Activated T-cell treated with anti-CD3 and anti-CD28 coated beads, Interleukin-2, amount 50 U/mL, for 4 hours (primary cell): Measurements from ENCODE around the gene SLCO2A1. TPM values are rescaled to one million over a fixed set of nuclear protein-coding genes. Genes with fewer than 3 reads are reported as not detected.

Experiments
- ATAC-seq, 2 donors: fragments of 200-7000 bp; cut with Tn5 transposase; one replicate each; pipeline ENCODE4 v1.10.0; 2021
- DNase-seq: peaks from one replicate; pipeline ENCODE4 v3.0.0-alpha.2; 2020
- H3K27me3 Mint-ChIP-seq: one replicate; pipeline ENCODE4 v1.8.0; 2021; ENCODE audit warnings: low read depth, mixed read lengths
- H3K36me3 Mint-ChIP-seq: one replicate; pipeline ENCODE4 v1.8.0; 2022; ENCODE audit warnings: mixed read lengths; ENCODE audit not compliant: insufficient read depth
- H3K4me1 Mint-ChIP-seq: one replicate; pipeline ENCODE4 v1.8.0; 2021; ENCODE audit warnings: low read depth, mixed read lengths
- H3K4me3 Mint-ChIP-seq: one replicate; pipeline ENCODE4 v1.8.0; 2021; ENCODE audit warnings: mild to moderate bottlenecking, moderate library complexity, mixed read lengths
- H3K9me3 Mint-ChIP-seq: one replicate; pipeline ENCODE4 v1.8.0; 2021; ENCODE audit warnings: mixed read lengths
- total RNA-seq, 3 donors: library from RNA; stranded (reverse); gene quantifications; one replicate each; pipeline ENCODE4 v1.2.1, GENCODE V29; 2021

The SLCO2A1 gene
- total RNA-seq, 3 donors from 2014 or later: 0.08 to 0.15 TPM; not detected in 1

- no peak overlapping the region for H3K4me3 Mint-ChIP-seq
- peaks cover 10% of the 10 kb centered on the region for H3K27me3 Mint-ChIP-seq
- DNase-seq: no peak
- no peaks in the 10 kb centered on the region for H3K9me3 Mint-ChIP-seq
- peaks cover 6% of the 10 kb centered on the region for H3K4me1 Mint-ChIP-seq
- ATAC-seq: no peak
- no peaks in the 10 kb centered on the region for H3K36me3 Mint-ChIP-seq
Measured at GRCh38 chr3:133943639-133944141, 86.0 kb downstream of the SLCO2A1 start.

- Mint-ChIP-seq H3K36me3 (no peaks in the 10 kb centered on the region), H3K4me1 (peaks cover 6% of the 10 kb centered on the region), H3K9me3 (no peaks in the 10 kb centered on the region), H3K4me3 (no peak overlapping the region), H3K27me3 (peaks cover 10% of the 10 kb centered on the region)
- ATAC-seq (no peak), DNase-seq (no peak)
Measured at GRCh38 chr3:133943031-133943535, 86.6 kb downstream of the SLCO2A1 start.

- DNase-seq: no peak
- Mint-ChIP-seq H3K4me3 (no peak overlapping the region), H3K9me3 (no peaks in the 10 kb centered on the region), H3K4me1 (peaks cover 6% of the 10 kb centered on the region), H3K36me3 (no peaks in the 10 kb centered on the region), H3K27me3 (peaks cover 10% of the 10 kb centered on the region)
- no peak for ATAC-seq
Measured at GRCh38 chr3:133941415-133941821, 88.3 kb downstream of the SLCO2A1 start.

GRCh38 chr3:133940536-133940935, 89.2 kb downstream of the SLCO2A1 start:
- Mint-ChIP-seq H3K4me1 (peaks cover 6% of the 10 kb centered on the region), H3K27me3 (peaks cover 10% of the 10 kb centered on the region), H3K36me3 (no peaks in the 10 kb centered on the region), H3K9me3 (no peaks in the 10 kb centered on the region), H3K4me3 (no peak overlapping the region)
- no peak for DNase-seq
- ATAC-seq: no peak

- DNase-seq: no peak
- peaks cover 6% of the 10 kb centered on the region for H3K4me1 Mint-ChIP-seq
- H3K27me3 Mint-ChIP-seq: peaks cover 8% of the 10 kb centered on the region
- H3K36me3 Mint-ChIP-seq: no peaks in the 10 kb centered on the region
- ATAC-seq: no peak
- no peaks in the 10 kb centered on the region for H3K9me3 Mint-ChIP-seq
- H3K4me3 Mint-ChIP-seq: no peak overlapping the region
Measured at GRCh38 chr3:133939463-133939835, 90.3 kb downstream of the SLCO2A1 start.

GRCh38 chr3:133938770-133939462, 90.8 kb downstream of the SLCO2A1 start:
- Mint-ChIP-seq H3K4me3 (no peak overlapping the region), H3K27me3 (peaks cover 8% of the 10 kb centered on the region)

GRCh38 chr3:133937756-133938601, 91.7 kb downstream of the SLCO2A1 start:
- DNase-seq (no peak), ATAC-seq (no peak)
- H3K36me3 Mint-ChIP-seq: no peaks in the 10 kb centered on the region
- H3K4me3 Mint-ChIP-seq: no peak overlapping the region
- peaks cover 8% of the 10 kb centered on the region for H3K27me3 Mint-ChIP-seq
- H3K4me1 Mint-ChIP-seq: peaks cover 5% of the 10 kb centered on the region
- H3K9me3 Mint-ChIP-seq: no peaks in the 10 kb centered on the region

More at GRCh38 chr3:133938770-133939462, 90.8 kb downstream of the SLCO2A1 start:
- Mint-ChIP-seq H3K36me3 (no peaks in the 10 kb centered on the region), H3K9me3 (no peaks in the 10 kb centered on the region), H3K4me1 (peaks cover 5% of the 10 kb centered on the region)
- ATAC-seq (no peak), DNase-seq (no peak)

GRCh38 chr3:133937061-133937686, 92.6 kb downstream of the SLCO2A1 start:
- no peaks in the 10 kb centered on the region for H3K4me1 Mint-ChIP-seq
- no peak overlapping the region for H3K4me3 Mint-ChIP-seq
- DNase-seq (no peak), ATAC-seq (no peak)
- H3K27me3 Mint-ChIP-seq: peaks cover under 1% of the 10 kb centered on the region
- H3K9me3 Mint-ChIP-seq: no peaks in the 10 kb centered on the region
- H3K36me3 Mint-ChIP-seq: no peaks in the 10 kb centered on the region

- ATAC-seq (no peak), DNase-seq (no peak)
- Mint-ChIP-seq H3K4me1 (no peaks in the 10 kb centered on the region), H3K27me3 (no peaks in the 10 kb centered on the region), H3K36me3 (no peaks in the 10 kb centered on the region), H3K4me3 (no peak overlapping the region), H3K9me3 (no peaks in the 10 kb centered on the region)
Measured at GRCh38 chr3:133935843-133936769, 93.6 kb downstream of the SLCO2A1 start.

- no peak for ATAC-seq
- H3K36me3 Mint-ChIP-seq: no peaks in the 10 kb centered on the region
Measured at GRCh38 chr3:133934996-133935842, 94.5 kb downstream of the SLCO2A1 start.

GRCh38 chr3:133934073-133934970, 95.4 kb downstream of the SLCO2A1 start:
- DNase-seq (no peak), ATAC-seq (no peak)
- Mint-ChIP-seq H3K4me3 (no peak overlapping the region), H3K27me3 (no peaks in the 10 kb centered on the region), H3K4me1 (no peaks in the 10 kb centered on the region), H3K36me3 (no peaks in the 10 kb centered on the region), H3K9me3 (no peaks in the 10 kb centered on the region)

More at GRCh38 chr3:133934996-133935842, 94.5 kb downstream of the SLCO2A1 start:
- no peaks in the 10 kb centered on the region for H3K27me3 Mint-ChIP-seq
- no peak for DNase-seq
- H3K9me3 Mint-ChIP-seq: no peaks in the 10 kb centered on the region
- H3K4me3 Mint-ChIP-seq: no peak overlapping the region
- no peaks in the 10 kb centered on the region for H3K4me1 Mint-ChIP-seq
